Ovary (tissue), 9 donors: ENCODE data around the gene TENM4. TPM values are rescaled to one million over a fixed set of nuclear protein-coding genes. Genes with fewer than 3 reads are reported as not detected.

Experiments
- DNase-seq, 5 donors: peaks; one replicate each; pipeline ENCODE4 v3.0.0-alpha.2; 2019 to 2020
- H3K27ac ChIP-seq, 2 donors: fragments of 200-600 bp; one replicate each; pipeline versions ENCODE4 v1.5.1 to v1.8.0; 2019 to 2022
- H3K27me3 ChIP-seq: fragments of 200-600 bp; one replicate; pipeline ENCODE4 v1.8.0; 2022
- H3K36me3 ChIP-seq: fragments of 200-600 bp; sonication (generic); one replicate; pipeline ENCODE4 v1.5.1; 2019
- H3K4me1 ChIP-seq: one replicate; pipeline ENCODE4 v1.8.1; 2013; ENCODE audit warnings: mild to moderate bottlenecking, moderate library complexity; ENCODE audit not compliant: insufficient read depth
- H3K4me3 ChIP-seq: fragments of 200-600 bp; sonication (generic); one replicate; pipeline ENCODE4 v1.5.1; 2017
- H3K9me3 ChIP-seq, 2 donors: fragments of 200-600 bp in 1 of 2; sonication (generic) in 1 of 2; one replicate each; pipeline versions ENCODE4 v1.5.1 to v1.8.1; 2013 to 2019; ENCODE audit warnings: mild to moderate bottlenecking in 1 of 2, moderate library complexity in 1 of 2
- EP300 ChIP-seq: sonication (generic); formaldehyde crosslinking; IDR thresholded peaks from one replicate; pipeline ENCODE4 v1.6.1; 2017; ENCODE audit warnings: antibody characterized with exemption
- POLR2A ChIP-seq: fragments of 450-650 bp; IDR thresholded peaks from one replicate; pipeline ENCODE4 v1.6.1; 2017; ENCODE audit warnings: antibody characterized with exemption, mild to moderate bottlenecking, moderate library complexity
- WGBS, 3 donors: extraction: QIAGEN DNeasy Blood & Tissue Kit in 1 of 3; methylation state at CpG; one replicate each; pipeline versions ENCODE4 v1.1.5 to v1.1.7; 2013 to 2017; 5-methylcytosine and 5-hydroxymethylcytosine counted together
- intact Hi-C, 4 donors: fragments of 100-400 bp; cut with DNase I; formaldehyde crosslinking; loops; one replicate each; pipeline versions ENCODE4 v1.11.0 to v1.15.1; 2022 to 2023
- polyA plus RNA-seq, 2 donors: library from polyadenylated mRNA; stranded (reverse); fragments of 200-250 nt in 1 of 2; fragments of 350-450 nt in 1 of 2; fragmentation: Illumina TruSeq in 1 of 2; extraction: RNeasy Lipid Tissue Mini Kit (QIAGEN cat#74804) in 1 of 2; gene quantifications; one replicate each; pipeline ENCODE4 v1.2.3, GENCODE V29; 2013 to 2014
- total RNA-seq, 7 donors: library from RNA; depleted of rRNA in 2 of 7; stranded (reverse); fragments of >200 nt in 2 of 7; fragmentation: NEBNext Ultra II Directional in 3 of 7; extraction: Animal tissue kit (Norgen Biotek cat#: 25700) in 3 of 7; gene quantifications; one replicate each; pipeline versions ENCODE4 v1.1.0 to v1.2.4, GENCODE V29; 2016 to 2023
- TF ChIP-seq, protein P1 (sequence below), 3 donors: fragments of 450-650 bp in 2 of 3; fragments of 200-600 bp in 1 of 3; IDR thresholded peaks; one replicate each; pipeline versions ENCODE4 v1.5.1 to v1.8.0; 2016 to 2022; ENCODE audit warnings: antibody characterized with exemption in 3 of 3, mild to moderate bottlenecking in 1 of 3
- donor health status: DM: no; HTN: no; CAD: no; lungs with moderate emphysema.
- donor health status: DM: no; HTN: no; CAD: no.
- donor health status: Bipolar disorder and iron deficiency.
- donor health status: DM: yes; HTN: yes; CAD: no.
- donor health status: DM: no; HTN: no; CAD: no.
- donor health status: DM: yes; HTN: yes; CAD: no.

The TENM4 gene
- total and polyA plus RNA-seq, 9 donors, result 11.0 to 206 (median 107) TPM

- DNase-seq, result no peak
- Histone ChIP-seq H3K27ac (no peak overlapping the region), H3K4me1 (peaks cover 2% of the 10 kb centered on the region), H3K27me3 (no peaks in the 10 kb centered on the region), H3K36me3 (no peaks in the 10 kb centered on the region), H3K9me3 (no peaks in the 10 kb centered on the region), H3K4me3 (no peak overlapping the region)
- intact Hi-C loops, result no loop called here
- TF ChIP-seq EP300 (no peak), POLR2A (no peak)
- TF ChIP-seq, protein P1, sequence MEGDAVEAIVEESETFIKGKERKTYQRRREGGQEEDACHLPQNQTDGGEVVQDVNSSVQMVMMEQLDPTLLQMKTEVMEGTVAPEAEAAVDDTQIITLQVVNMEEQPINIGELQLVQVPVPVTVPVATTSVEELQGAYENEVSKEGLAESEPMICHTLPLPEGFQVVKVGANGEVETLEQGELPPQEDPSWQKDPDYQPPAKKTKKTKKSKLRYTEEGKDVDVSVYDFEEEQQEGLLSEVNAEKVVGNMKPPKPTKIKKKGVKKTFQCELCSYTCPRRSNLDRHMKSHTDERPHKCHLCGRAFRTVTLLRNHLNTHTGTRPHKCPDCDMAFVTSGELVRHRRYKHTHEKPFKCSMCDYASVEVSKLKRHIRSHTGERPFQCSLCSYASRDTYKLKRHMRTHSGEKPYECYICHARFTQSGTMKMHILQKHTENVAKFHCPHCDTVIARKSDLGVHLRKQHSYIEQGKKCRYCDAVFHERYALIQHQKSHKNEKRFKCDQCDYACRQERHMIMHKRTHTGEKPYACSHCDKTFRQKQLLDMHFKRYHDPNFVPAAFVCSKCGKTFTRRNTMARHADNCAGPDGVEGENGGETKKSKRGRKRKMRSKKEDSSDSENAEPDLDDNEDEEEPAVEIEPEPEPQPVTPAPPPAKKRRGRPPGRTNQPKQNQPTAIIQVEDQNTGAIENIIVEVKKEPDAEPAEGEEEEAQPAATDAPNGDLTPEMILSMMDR (IDR thresholded peaks at IDR 0.05), result no peak
- WGBS, 3 donors, result 93 to 95% (median 93%) methylated on average over 10 of the region's 10 CpGs
Observed at GRCh38 chr11:79325851-79326250, 115.0 kb downstream of the TENM4 start.

DNA sequence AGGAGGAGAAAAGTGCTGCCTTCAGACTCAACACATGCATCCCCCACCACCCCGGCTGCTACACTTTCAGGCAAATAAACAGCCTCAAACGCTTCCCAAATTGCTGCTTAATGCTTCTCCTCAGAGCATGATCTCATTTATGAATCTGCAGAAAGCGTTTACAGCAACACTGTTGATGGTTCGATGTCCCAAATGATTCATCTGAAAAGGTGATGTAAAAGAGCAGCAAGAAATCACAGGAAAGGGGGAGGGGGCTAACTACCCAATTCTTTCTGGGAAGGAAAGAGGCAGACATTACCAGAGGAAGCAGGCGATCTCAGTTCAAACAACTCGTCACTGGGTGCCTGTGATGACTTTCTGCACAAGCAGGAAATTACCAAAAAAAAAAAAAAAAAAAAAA, 119.6 kb downstream of the TENM4 start:
- Histone ChIP-seq H3K4me1 (no peaks in the 10 kb centered on the region), H3K9me3 (no peaks in the 10 kb centered on the region), H3K27me3 (no peaks in the 10 kb centered on the region), H3K36me3 (no peaks in the 10 kb centered on the region), H3K4me3 (no peak overlapping the region), H3K27ac (no peak overlapping the region)
- TF ChIP-seq EP300 (no peak), POLR2A (no peak)
- TF ChIP-seq, protein P1 (IDR thresholded peaks at IDR 0.05), result no peak
- 56 to 63% (median 57%) methylated on average over 6 of the region's 6 CpGs for WGBS, 3 donors
- intact Hi-C loops, result no loop called here
- DNase-seq, result no peak

DNA sequence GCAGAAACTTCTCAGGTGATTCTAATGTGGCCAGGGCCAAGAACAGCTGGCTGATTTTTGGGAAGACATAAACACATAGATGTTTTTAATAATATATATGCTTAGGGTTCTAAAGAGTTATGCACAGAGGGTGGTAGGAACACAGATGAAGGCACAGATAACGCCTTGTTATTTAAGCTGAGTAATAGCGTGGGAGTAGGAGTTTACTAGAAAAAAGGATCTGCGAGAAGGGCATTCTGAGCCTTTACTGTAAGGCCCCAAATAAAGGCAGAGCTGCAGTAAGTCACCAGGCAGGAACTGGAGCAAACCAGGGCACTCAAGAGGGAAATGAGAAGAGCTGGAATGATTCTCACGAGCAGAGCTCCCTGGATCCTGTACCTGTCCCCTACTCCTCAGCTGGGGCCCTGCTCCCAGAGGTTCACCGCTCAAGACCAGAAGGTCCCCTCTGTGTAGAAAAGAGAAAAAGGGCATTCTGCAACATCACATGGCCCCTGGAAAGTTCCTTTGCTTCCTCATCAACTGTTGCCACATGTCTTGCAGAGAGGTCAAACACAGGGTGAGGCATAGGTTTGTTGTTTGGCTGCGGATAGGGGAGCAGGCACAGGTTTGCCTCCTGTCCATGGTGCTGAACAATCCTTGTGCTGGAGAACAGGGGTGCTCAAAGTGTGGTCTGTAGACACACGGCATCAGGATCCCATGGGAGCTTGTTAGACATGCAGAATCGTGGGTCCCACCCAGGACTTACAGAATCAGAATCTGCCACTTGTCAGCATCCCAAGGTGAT, 125.7 kb downstream of the TENM4 start:
- intact Hi-C loops, result no loop called here
- H3K9me3 ChIP-seq, result no peaks in the 10 kb centered on the region
- no peak overlapping the region for H3K27ac ChIP-seq
- no peaks in the 10 kb centered on the region for H3K27me3 ChIP-seq
- no peak for TF ChIP-seq POLR2A
- TF ChIP-seq, protein P1 (IDR thresholded peaks at IDR 0.05), result no peak
- no peak for TF ChIP-seq EP300
- WGBS, 3 donors, result 69 to 75% (median 69%) methylated on average over 8 of the region's 8 CpGs
- H3K4me1 ChIP-seq, result no peaks in the 10 kb centered on the region
- no peaks in the 10 kb centered on the region for H3K36me3 ChIP-seq
- DNase-seq, result no peak
- H3K4me3 ChIP-seq, result no peak overlapping the region

DNA sequence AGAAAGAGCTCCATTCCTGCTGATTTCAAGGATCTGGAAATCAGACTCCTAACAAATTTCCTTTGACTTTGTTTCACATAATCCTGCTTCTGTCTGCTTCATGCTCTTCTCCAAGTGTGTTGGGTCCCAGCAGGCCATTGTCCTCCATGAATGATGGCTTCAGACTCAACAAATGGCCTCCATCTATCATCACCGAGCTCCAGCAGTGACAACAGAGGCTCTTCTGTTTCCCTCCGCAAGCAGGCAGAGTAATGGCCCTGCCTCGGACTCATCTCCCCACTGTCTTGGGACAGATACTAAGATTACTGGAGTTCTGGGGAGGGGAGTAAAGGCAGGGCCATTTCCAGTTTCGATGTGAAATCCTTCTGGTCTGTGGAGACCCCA, 127.3 kb downstream of the TENM4 start:
- H3K27ac ChIP-seq, result no peak overlapping the region
- no peak for DNase-seq
- intact Hi-C loops, result no loop called here
- 84 to 90% (median 87%) methylated on average over 4 of the region's 4 CpGs for WGBS, 3 donors
- H3K4me1 ChIP-seq, result peaks cover 8% of the 10 kb centered on the region
- H3K9me3 ChIP-seq, result no peaks in the 10 kb centered on the region
- TF ChIP-seq EP300, result no peak
- TF ChIP-seq POLR2A, result no peak
- TF ChIP-seq, protein P1 (IDR thresholded peaks at IDR 0.05), result no peak
- no peaks in the 10 kb centered on the region for H3K36me3 ChIP-seq
- no peaks in the 10 kb centered on the region for H3K27me3 ChIP-seq
- H3K4me3 ChIP-seq, result no peak overlapping the region
